Colon (tissue), 2 donors: ENCODE results near the gene KIF26B.
"Not testable (repeated sequence)": the region's sequence is repeated elsewhere in the genome, so short reads cannot be mapped to it uniquely, and the experiment has no call there.

Experiments
- FAIRE-seq: peaks from 2 replicates; lab custom pipeline; 2012; peaks lifted over from hg19 to GRCh38; lab: Jason Lieb, UNC
- donor health status: control.
- donor health status: control.

The KIF26B gene

GRCh38 chr1:245685111-245685810, 530.5 kb downstream of the KIF26B start:
- no peak for FAIRE-seq

GRCh38 chr1:245686006-245686405, 531.2 kb downstream of the KIF26B start:
- FAIRE-seq, result no peak

DNA sequence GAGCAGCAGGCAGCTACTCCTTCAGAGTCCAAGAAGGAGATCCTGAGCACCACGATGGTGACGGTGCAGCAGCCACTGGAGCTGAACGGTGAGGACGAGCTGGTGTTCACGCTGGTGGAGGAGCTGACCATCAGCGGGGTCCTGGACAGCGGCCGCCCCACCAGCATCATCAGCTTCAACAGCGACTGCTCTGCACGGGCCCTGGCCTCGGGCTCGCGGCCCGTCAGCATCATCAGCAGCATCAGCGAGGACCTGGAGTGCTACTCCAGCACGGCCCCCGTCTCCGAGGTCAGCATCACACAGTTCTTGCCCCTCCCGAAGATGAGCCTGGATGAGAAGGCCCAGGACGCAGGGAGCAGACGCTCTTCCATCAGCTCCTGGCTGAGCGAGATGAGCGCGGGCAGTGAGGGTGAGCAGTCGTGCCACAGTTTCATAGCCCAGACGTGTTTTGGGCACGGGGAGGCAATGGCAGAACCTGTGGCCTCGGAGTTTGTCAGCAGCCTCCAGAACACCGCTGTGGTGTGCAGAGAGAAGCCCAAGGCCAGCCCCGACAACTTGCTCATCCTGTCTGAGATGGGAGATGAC, 531.8 kb downstream of the KIF26B start:
- no peak for FAIRE-seq

DNA sequence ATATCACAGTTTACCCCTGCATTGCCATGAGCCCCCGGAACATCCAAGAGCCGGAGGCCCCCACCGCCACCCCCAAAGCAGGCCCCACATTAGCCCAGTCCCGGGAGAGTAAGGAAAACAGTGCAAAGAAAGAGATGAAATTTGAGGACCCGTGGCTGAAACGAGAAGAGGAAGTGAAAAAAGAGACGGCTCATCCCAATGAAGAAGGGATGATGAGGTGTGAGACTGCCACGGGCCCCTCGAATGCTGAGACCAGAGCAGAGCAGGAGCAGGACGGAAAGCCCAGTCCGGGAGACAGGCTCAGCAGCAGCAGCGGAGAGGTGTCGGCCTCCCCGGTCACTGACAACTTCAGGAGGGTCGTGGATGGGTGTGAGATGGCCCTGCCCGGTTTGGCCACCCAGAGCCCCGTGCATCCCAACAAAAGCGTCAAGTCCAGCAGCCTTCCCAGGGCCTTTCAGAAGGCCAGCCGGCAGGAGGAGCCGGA, 532.4 kb downstream of the KIF26B start:
- FAIRE-seq, result no peak

- FAIRE-seq, result no peak
These were observed 533.1 kb downstream of the KIF26B start for GRCh38 chr1:245687636-245688535.

- FAIRE-seq, result no peak
These were observed 534.0 kb downstream of the KIF26B start for GRCh38 chr1:245688536-245689453.

DNA sequence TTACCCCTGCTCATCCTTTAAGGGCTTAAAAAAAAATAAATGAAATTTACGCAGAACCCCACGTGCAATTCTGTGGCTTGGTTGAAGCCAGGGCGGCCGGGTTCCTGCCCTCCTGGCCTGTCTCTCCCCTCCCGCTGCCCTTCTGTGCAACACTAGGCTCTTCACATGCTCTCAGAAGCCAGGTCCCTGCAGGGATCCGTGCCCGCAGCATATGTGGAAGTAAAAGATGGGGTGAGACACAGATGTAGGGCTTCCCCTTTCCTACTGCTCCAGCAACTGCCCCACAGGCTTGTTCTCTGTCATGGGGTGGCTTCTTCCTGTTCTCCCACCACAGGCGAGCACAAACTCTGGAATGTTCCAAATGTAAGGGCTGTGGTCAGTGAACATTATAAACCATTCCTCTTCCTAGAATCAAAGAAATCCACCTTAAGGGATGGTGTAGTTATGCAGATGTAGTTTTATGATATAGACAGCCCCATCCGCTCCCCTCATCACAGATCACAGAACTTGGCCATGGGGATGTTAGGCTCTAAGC, 535.4 kb downstream of the KIF26B start:
- no peak for FAIRE-seq

GRCh38 chr1:245690946-245691541, 536.3 kb downstream of the KIF26B start:
- FAIRE-seq, result no peak

- FAIRE-seq, result no peak
These were observed 537.1 kb downstream of the KIF26B start for GRCh38 chr1:245691897-245692296.

- no peak for FAIRE-seq
These were observed 537.5 kb downstream of the KIF26B start for GRCh38 chr1:245692318-245692717.

GRCh38 chr1:245693116-245693793, 538.5 kb downstream of the KIF26B start:
- no peak for FAIRE-seq

GRCh38 chr1:245693941-245694752, 539.4 kb downstream of the KIF26B start:
- FAIRE-seq, result no peak

DNA sequence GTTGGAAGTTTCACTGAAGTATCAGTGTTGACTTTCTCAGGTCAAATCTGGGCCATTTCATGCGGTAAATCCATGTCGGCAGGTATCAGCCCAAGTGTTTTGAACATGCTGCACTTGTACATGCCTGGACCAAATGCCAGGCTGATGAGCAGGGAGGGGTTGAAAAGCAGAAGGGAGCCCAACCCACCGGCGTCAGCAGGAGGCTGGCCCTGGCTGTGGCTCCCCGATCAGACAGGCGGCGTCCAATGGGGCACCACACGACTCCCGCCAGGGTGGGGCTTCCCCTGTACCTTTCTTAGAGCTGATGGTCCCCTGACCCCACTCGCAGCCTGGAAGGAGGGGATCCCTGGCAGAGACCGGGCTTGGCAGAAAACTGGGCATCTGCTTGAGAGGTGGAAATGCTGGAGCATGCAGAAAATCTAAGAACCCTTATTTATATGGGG, 540.0 kb downstream of the KIF26B start:
- no peak for FAIRE-seq

DNA sequence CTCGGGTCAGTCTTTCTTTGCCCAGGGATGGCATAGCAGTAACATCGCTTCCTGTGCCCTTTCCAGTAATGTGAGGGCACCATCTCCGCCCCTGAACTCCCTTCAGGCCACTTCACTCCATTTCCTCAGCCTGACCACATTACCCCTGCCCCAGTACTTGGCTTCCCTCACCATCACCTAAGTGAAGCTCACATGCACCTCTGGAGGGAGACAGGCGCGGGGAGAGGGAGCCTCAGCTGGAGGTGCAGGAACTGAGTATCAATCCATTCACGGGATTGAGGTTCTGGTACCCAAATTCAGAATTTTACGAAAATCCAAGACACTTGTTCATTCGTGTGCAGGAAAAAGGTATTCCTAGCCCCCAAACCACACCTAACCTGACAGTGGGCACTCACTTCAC, 540.4 kb downstream of the KIF26B start:
- FAIRE-seq, result no peak

GRCh38 chr1:245695701-245696100, 540.9 kb downstream of the KIF26B start:
- not testable (repeated sequence) for FAIRE-seq

DNA sequence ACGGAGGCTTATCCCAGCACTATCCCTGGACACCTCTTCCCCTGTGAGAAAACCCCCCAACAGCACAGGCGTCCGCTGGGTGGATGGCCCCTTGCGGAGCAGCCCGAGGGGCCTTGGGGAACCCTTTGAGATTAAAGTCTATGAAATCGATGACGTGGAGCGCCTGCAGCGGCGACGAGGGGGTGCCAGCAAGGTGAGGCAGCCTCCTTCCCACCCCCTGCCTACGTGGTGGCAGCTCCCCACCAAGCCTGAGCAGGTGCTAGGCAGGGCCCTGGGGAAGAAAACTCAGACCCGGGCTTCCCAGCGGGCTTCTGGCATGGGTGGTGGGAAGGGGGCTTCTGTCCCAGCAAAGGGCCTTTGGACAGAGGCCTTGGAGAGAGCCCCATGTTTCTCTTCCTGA, 543.3 kb downstream of the KIF26B start:
- FAIRE-seq, result no peak

DNA sequence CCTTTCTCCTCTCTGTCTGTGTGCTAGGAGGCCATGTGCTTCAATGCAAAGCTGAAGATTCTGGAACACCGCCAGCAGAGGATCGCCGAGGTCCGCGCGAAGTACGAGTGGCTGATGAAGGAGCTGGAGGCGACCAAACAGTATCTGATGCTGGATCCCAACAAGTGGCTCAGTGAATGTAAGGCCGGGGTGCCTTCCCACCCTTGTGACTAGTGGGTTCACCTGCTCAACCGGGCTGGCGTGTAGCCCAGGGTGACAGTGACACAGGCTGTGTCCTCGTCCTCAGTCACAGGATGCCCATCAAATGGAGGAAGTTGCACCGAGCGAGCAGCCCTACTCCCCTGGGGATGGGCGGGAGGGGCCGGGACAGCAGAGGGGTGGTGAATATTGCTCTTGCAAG, 544.1 kb downstream of the KIF26B start:
- FAIRE-seq, result no peak

GRCh38 chr1:245700631-245701030, 545.8 kb downstream of the KIF26B start:
- no peak for FAIRE-seq

DNA sequence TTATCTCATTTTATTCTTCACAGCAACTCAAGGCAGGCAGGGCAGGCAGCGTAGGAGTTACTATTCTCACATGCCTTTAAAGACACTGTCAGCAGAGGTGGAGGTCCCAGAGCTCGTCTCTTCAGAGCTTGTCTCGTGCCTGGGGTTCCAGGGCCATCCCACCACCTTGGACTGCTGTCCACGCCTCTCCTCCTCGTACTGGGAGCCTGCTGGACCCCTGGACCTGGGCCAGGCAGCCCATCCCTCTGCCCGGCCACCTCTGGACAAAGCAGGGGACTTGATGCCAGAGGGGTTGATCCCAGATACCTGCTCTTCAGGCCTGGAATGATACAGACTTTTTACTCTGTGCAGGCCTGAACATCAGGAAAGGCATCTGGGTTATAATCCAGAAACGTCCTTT, 546.8 kb downstream of the KIF26B start:
- no peak for FAIRE-seq

DNA sequence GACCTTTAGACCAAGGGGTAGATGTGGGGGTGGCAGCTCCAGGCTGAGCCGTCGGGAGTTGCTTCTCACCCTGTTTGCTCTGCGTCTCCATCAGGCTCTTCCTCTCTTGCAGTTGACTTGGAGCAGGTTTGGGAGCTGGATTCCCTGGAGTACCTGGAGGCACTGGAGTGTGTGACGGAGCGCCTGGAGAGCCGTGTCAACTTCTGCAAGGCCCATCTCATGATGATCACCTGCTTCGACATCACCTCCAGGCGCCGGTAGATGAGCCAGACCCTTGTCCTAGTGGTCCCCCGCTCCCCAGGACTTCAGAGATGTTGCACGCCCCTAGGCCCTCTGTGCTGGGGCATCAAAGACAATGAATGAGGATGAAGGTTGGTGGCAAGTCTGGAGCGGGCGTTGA, 547.6 kb downstream of the KIF26B start:
- no peak for FAIRE-seq
